Natural killer cell treated with Interleukin-12 subunit alpha and Interleukin-12 subunit beta and Interleukin-15 and Interleukin-18, amount 100 ng/mL, for 72 hours (primary cell): Measurements from ENCODE around the gene ELOVL2. TPM values are rescaled to one million over a fixed set of nuclear protein-coding genes. Genes with fewer than 3 reads are reported as not detected.

ENCODE experiments used
- ATAC-seq, 2 donors: fragments of 150-1000 bp; cut with Tn5 transposase in 1 of 2; sonication (Bioruptor Pico), chemical (Tn5 transposase) in 1 of 2; 2 replicates each; pipeline ENCODE4 v1.10.0; 2021
- DNase-seq: peaks from one replicate; pipeline ENCODE4 v3.0.0; 2022; ENCODE audit warnings: low spot score
- H3K27ac Mint-ChIP-seq, 2 donors: 1 replicate in 1 of 2; 2 replicates in 1 of 2; pipeline ENCODE4 v1.8.0; 2022; ENCODE audit warnings: mixed read lengths in 2 of 2, mild to moderate bottlenecking in 1 of 2, moderate library complexity in 1 of 2
- H3K27me3 Mint-ChIP-seq, 2 donors: 1 replicate in 1 of 2; 2 replicates in 1 of 2; pipeline ENCODE4 v1.8.0; 2022; ENCODE audit warnings: mixed read lengths in 2 of 2
- H3K36me3 Mint-ChIP-seq: one replicate; pipeline ENCODE4 v1.8.0; 2022; ENCODE audit warnings: mixed read lengths
- H3K4me1 Mint-ChIP-seq, 2 donors: 1 replicate in 1 of 2; 2 replicates in 1 of 2; pipeline ENCODE4 v1.8.0; 2022; ENCODE audit warnings: low read depth in 2 of 2, mixed read lengths in 2 of 2, mild to moderate bottlenecking in 1 of 2
- H3K4me3 Mint-ChIP-seq: one replicate; pipeline ENCODE4 v1.8.0; 2022; ENCODE audit warnings: mixed read lengths
- H3K9me3 Mint-ChIP-seq: 2 replicates; pipeline ENCODE4 v1.8.0; 2022; ENCODE audit warnings: mixed read lengths
- total RNA-seq, 2 donors: library from RNA; stranded (reverse); gene quantifications; one replicate each; pipeline ENCODE4 v1.2.3, GENCODE V29; 2022

Gene ELOVL2
- total RNA-seq, 2 donors from 2014 or later: not detected

GRCh38 chr6:11025130-11025529 is 19.0 kb downstream of the ELOVL2 start:
- Mint-ChIP-seq H3K4me3 (no peak overlapping the region), H3K27me3 (peaks cover 19 to 53% of the 10 kb centered on the region in 2 donors), H3K4me1 (no peaks in the 10 kb centered on the region), H3K9me3 (no peaks in the 10 kb centered on the region), H3K27ac (no peak overlapping the region), H3K36me3 (no peaks in the 10 kb centered on the region)
- no peak for ATAC-seq
- DNase-seq: no peak

DNA sequence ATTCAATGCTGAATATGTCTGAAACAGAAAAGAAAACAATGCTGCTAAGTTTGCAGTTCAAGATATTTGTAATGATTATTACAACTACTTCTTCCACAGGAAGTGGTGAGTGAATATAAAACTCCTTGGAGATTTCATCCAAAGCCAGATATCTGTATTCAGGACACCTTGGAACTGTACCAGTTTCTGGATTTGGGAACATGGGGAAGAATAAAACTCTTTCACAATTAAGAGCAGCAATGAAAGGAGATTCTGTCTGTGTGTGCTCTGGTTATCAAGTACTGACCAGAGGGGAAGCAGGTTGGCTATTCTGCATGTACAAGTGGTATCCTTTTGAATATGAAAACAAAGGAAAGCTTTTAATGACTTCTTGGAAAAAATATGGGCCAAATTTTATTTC is 21.1 kb downstream of the ELOVL2 start:
- no peak for DNase-seq
- Mint-ChIP-seq H3K9me3 (no peaks in the 10 kb centered on the region), H3K27me3 (peaks cover 16 to 52% of the 10 kb centered on the region in 2 donors), H3K36me3 (no peaks in the 10 kb centered on the region), H3K4me1 (no peaks in the 10 kb centered on the region), H3K27ac (no peak overlapping the region), H3K4me3 (no peak overlapping the region)
- no peak for ATAC-seq

DNA sequence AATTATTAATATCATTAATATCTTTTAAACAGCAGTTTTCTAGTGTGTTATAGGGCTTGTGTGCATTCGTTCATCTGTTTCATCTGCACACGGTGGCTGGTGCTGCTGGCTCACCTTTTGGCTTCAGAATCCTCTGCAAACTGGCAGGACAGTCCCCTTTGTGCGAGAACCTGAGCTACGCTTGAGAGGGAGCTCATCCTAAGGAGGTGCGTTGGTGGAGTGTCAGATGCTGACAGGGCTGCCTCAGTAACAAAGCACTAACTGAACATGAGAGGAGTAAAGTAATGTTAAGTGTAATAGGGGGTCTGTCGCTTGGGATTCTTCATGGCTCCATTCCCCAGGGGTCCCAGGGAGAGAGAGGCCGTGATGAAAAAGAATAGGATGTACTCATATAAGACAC is 22.4 kb downstream of the ELOVL2 start:
- H3K9me3 Mint-ChIP-seq: no peaks in the 10 kb centered on the region
- DNase-seq (no peak), ATAC-seq (no peak)
- peaks cover 10 to 42% of the 10 kb centered on the region in 2 donors for H3K27me3 Mint-ChIP-seq
- no peak overlapping the region for H3K27ac Mint-ChIP-seq
- no peaks in the 10 kb centered on the region for H3K4me1 Mint-ChIP-seq
- no peaks in the 10 kb centered on the region for H3K36me3 Mint-ChIP-seq
- H3K4me3 Mint-ChIP-seq: no peak overlapping the region

DNA sequence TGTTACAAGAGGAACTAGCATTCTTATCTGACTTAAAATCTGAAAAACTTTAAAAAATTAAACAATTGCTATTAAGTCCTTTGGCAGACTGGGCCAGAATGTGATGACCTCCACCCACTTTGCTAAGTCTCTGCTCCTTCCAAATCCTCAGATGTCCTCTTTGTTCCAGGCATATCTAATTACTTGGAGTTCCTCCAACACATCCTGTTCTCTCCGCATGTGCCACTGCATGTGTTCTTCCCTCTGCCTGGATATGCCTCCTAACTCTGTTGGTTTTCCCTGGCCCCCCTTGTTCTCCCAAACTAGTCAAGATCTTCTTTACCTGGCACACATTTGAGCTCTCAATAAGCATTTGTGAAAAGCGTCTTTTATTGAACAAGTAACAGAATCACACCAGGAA is 23.1 kb downstream of the ELOVL2 start:
- no peaks in the 10 kb centered on the region for H3K36me3 Mint-ChIP-seq
- H3K27ac Mint-ChIP-seq: no peak overlapping the region
- DNase-seq (no peak), ATAC-seq (no peak)
- H3K4me1 Mint-ChIP-seq: no peaks in the 10 kb centered on the region
- H3K9me3 Mint-ChIP-seq: no peaks in the 10 kb centered on the region
- H3K4me3 Mint-ChIP-seq: no peak overlapping the region
- peaks cover 11 to 40% of the 10 kb centered on the region in 2 donors for H3K27me3 Mint-ChIP-seq

DNA sequence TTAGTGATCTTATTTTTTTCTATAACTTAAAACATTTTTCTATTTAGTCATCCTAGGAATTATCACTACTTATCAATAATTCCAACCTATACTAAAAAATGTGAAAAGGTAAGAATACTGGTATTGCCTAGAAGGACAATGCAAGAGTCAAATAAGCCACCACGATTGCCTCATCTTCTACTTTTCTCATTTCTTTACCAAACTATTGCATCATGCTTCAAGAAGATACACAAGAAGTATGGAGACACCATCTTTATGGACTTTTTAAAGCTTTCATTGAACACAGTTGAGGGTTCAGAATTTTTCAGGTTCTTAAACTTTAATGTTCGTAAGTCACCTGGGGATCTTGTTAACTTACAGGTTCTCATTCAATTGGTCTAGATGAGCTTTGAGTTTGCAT is 25.9 kb downstream of the ELOVL2 start:
- no peak overlapping the region for H3K4me3 Mint-ChIP-seq
- no peak for ATAC-seq
- H3K4me1 Mint-ChIP-seq: no peaks in the 10 kb centered on the region
- H3K9me3 Mint-ChIP-seq: no peaks in the 10 kb centered on the region
- H3K27ac Mint-ChIP-seq: no peak overlapping the region
- no peaks in the 10 kb centered on the region for H3K36me3 Mint-ChIP-seq
- peaks cover 16 to 35% of the 10 kb centered on the region in 2 donors for H3K27me3 Mint-ChIP-seq
- no peak for DNase-seq

DNA sequence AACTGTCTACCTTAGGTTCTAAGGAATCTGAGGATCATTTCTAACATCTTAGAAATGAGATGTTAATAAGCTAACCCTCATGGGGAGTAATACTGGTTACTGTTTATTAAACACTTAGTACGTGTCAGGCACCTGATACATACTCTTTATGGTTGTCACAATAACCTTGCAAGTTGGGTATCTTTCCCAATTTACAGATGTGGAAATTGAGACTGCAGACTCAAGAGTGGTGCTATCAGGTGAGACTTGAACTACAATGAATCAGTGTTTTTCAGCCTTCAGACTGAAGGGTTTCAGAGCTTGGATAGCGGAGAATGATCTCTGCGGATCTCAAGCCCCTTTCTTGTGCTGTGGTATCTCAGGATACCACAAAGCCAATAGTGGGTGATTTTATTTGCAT is 27.0 kb downstream of the ELOVL2 start:
- Mint-ChIP-seq H3K36me3 (no peaks in the 10 kb centered on the region), H3K4me1 (no peaks in the 10 kb centered on the region), H3K9me3 (no peaks in the 10 kb centered on the region), H3K27ac (no peak overlapping the region), H3K4me3 (no peak overlapping the region), H3K27me3 (peaks cover 19 to 44% of the 10 kb centered on the region in 2 donors)
- no peak for ATAC-seq
- no peak for DNase-seq

DNA sequence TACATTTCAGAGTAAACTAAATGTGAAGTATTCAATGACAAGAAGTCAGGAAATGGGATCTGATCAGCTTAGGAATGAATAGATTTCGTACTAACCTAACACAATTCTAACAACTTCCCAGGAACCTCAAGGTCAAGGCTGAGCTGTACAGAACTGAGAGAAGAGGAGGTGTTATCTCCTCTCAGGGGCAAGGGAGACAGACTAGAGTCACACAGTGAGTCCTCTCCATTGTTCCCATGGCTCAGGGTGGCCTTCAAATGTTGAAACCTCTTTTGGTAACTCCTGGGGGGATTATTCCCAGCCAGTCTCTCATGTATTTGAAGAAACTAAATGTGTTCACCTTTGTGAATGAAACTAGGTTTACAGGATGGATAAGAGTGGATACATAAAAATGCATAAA is 27.7 kb downstream of the ELOVL2 start:
- Mint-ChIP-seq H3K4me3 (no peak overlapping the region), H3K36me3 (no peaks in the 10 kb centered on the region), H3K27me3 (peaks cover 18 to 38% of the 10 kb centered on the region in 2 donors), H3K9me3 (no peaks in the 10 kb centered on the region), H3K27ac (no peak overlapping the region), H3K4me1 (no peaks in the 10 kb centered on the region)
- ATAC-seq: no peak
- DNase-seq: no peak

DNA sequence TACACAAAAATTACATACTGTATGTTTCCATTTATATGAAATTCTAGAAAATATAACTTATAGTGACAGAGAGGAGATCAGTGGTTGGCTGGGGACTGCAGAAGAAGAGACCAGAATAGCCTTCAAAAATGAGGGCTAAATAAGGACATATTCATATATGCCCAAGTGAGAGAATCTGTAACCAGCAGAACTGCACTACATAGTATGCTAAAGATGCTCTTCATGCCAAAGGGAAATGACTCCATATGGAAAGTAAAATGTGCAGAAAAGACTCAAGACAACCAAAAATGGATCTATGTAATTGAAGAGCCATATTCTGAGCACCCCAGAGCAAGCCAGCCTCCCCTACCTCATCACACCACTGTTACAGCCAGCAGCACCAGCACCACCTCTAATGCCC is 29.0 kb downstream of the ELOVL2 start:
- ATAC-seq (no peak), DNase-seq (no peak)
- H3K36me3 Mint-ChIP-seq: no peaks in the 10 kb centered on the region
- H3K27me3 Mint-ChIP-seq: peaks cover 14 to 26% of the 10 kb centered on the region in 2 donors
- no peak overlapping the region for H3K4me3 Mint-ChIP-seq
- H3K4me1 Mint-ChIP-seq: no peaks in the 10 kb centered on the region
- no peak overlapping the region for H3K27ac Mint-ChIP-seq
- no peaks in the 10 kb centered on the region for H3K9me3 Mint-ChIP-seq

- DNase-seq (no peak), ATAC-seq (no peak)
- Mint-ChIP-seq H3K27ac (no peak overlapping the region), H3K4me1 (no peaks in the 10 kb centered on the region), H3K36me3 (no peaks in the 10 kb centered on the region), H3K4me3 (no peak overlapping the region), H3K9me3 (no peaks in the 10 kb centered on the region), H3K27me3 (peaks cover 19 to 34% of the 10 kb centered on the region in 2 donors)
These were observed 30.4 kb downstream of the ELOVL2 start for GRCh38 chr6:11013721-11014070.

GRCh38 chr6:11012976-11013720 is 31.0 kb downstream of the ELOVL2 start:
- Mint-ChIP-seq H3K27ac (no peak overlapping the region), H3K9me3 (no peaks in the 10 kb centered on the region), H3K36me3 (no peaks in the 10 kb centered on the region), H3K27me3 (peaks cover 17 to 34% of the 10 kb centered on the region in 2 donors), H3K4me1 (no peaks in the 10 kb centered on the region), H3K4me3 (no peak overlapping the region)
- DNase-seq (no peak), ATAC-seq (no peak)

DNA sequence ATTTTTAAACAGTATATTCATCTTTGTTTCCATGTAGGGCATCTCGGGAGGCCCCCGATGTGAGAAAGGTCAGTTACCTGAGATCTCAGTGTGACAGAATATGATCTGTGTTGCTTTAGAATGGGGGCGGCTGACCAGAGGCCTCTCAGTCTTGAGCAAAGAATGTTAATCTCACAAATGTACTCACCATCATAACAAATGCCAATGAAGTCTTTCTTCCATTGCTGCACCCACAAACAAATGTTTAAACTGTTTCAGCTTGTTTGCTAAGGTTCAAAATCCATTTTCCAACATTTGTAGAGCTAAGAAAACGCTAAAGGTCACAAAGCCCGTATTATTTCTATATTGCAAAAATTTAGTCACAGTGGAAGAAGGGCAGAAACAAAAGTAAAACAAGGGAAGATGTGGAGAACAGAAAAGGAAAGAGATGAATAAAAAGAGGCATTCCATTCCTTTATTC is 31.8 kb downstream of the ELOVL2 start:
- DNase-seq (no peak), ATAC-seq (no peak)
- Mint-ChIP-seq H3K4me1 (no peaks in the 10 kb centered on the region), H3K27ac (no peak overlapping the region), H3K9me3 (no peaks in the 10 kb centered on the region), H3K27me3 (peaks cover 17 to 39% of the 10 kb centered on the region in 2 donors), H3K36me3 (no peaks in the 10 kb centered on the region), H3K4me3 (no peak overlapping the region)

GRCh38 chr6:11011787-11012234 is 32.3 kb downstream of the ELOVL2 start:
- no peaks in the 10 kb centered on the region for H3K9me3 Mint-ChIP-seq
- H3K36me3 Mint-ChIP-seq: no peaks in the 10 kb centered on the region
- no peak overlapping the region for H3K27ac Mint-ChIP-seq
- no peak for DNase-seq
- no peak overlapping the region for H3K4me3 Mint-ChIP-seq
- H3K4me1 Mint-ChIP-seq: no peaks in the 10 kb centered on the region
- no peak for ATAC-seq
- peaks cover 17 to 39% of the 10 kb centered on the region in 2 donors for H3K27me3 Mint-ChIP-seq

- DNase-seq (no peak), ATAC-seq (no peak)
- no peaks in the 10 kb centered on the region for H3K4me1 Mint-ChIP-seq
- no peaks in the 10 kb centered on the region for H3K9me3 Mint-ChIP-seq
- peaks cover 14 to 31% of the 10 kb centered on the region in 2 donors for H3K27me3 Mint-ChIP-seq
- no peak overlapping the region for H3K4me3 Mint-ChIP-seq
- H3K36me3 Mint-ChIP-seq: no peaks in the 10 kb centered on the region
- no peak overlapping the region for H3K27ac Mint-ChIP-seq
These were observed 34.8 kb downstream of the ELOVL2 start for GRCh38 chr6:11009353-11009752.

GRCh38 chr6:11008821-11009220 is 35.3 kb downstream of the ELOVL2 start:
- no peak for DNase-seq
- no peaks in the 10 kb centered on the region for H3K36me3 Mint-ChIP-seq
- H3K27me3 Mint-ChIP-seq: peaks cover 14 to 31% of the 10 kb centered on the region in 2 donors
- no peaks in the 10 kb centered on the region for H3K4me1 Mint-ChIP-seq
- H3K27ac Mint-ChIP-seq: no peak overlapping the region
- no peak overlapping the region for H3K4me3 Mint-ChIP-seq
- no peaks in the 10 kb centered on the region for H3K9me3 Mint-ChIP-seq
- ATAC-seq: no peak
